Endothelial cell of umbilical vein (primary cell): ENCODE data around the gene UBE2K. TPM values are rescaled to one million over a fixed set of nuclear protein-coding genes. Genes with fewer than 3 reads are reported as not detected.

Experiments used
- BruUV-seq: library from RNA; stranded (reverse); fragments of 400-500 nt; replicated peaks from 2 replicates; lab custom pipeline; 2021; lab: Mats Ljungman, UMichigan
- CTCF ChIA-PET: fragments of 300-600, 350-600 bp; sonication (Branson Sonifier 250); formaldehyde crosslinking; loops from one replicate; lab custom pipeline; 2021; ENCODE audit warnings: antibody characterized with exemption, inconsistent platforms; lab: Charles Lee
- POLR2A ChIA-PET: fragments of 300-600, 350-600 bp; sonication (Branson Sonifier 250); formaldehyde crosslinking; loops from one replicate; lab custom pipeline; 2021; ENCODE audit warnings: antibody characterized with exemption, inconsistent platforms; lab: Charles Lee
- DNase-seq: peaks from one replicate; pipeline ENCODE4 v3.0.0-alpha.2; 2011; ENCODE audit warnings: low read depth, low spot score
- FAIRE-seq: peaks from 2 replicates; lab custom pipeline; 2011; peaks lifted over from hg19 to GRCh38; lab: Jason Lieb, UNC
- H2AFZ ChIP-seq: 2 replicates; pipeline ENCODE4 v1.6.0; 2012; ENCODE audit warnings: low read depth, low read length, control low read depth, inconsistent platforms
- H3K27ac ChIP-seq: 2 replicates; pipeline ENCODE4 v1.5.1; 2011; ENCODE audit warnings: low read depth, mild to moderate bottlenecking, control low read depth, low read length, moderate library complexity; ENCODE audit not compliant: insufficient read depth
- H3K27me3 ChIP-seq, 2 experiments: 2 replicates each; pipeline versions ENCODE4 v1.6.0 to v1.6.1; 2011; ENCODE audit warnings: low read length in 2 of 2, mixed read lengths in 1 of 2; ENCODE audit not compliant: control insufficient read depth in 2 of 2, insufficient read depth in 2 of 2
- H3K36me3 ChIP-seq, 2 experiments: 2 replicates in 1 of 2; 3 replicates in 1 of 2; pipeline ENCODE4 v1.5.1; 2011; ENCODE audit warnings: low read length in 2 of 2, mild to moderate bottlenecking in 1 of 2, moderate library complexity in 1 of 2; ENCODE audit not compliant: control insufficient read depth in 2 of 2, insufficient read depth in 2 of 2; ENCODE audit errors: extremely low read depth in 1 of 2
- H3K4me1 ChIP-seq: 3 replicates; pipeline ENCODE4 v1.5.1; 2011; ENCODE audit warnings: mild to moderate bottlenecking, low read length; ENCODE audit not compliant: control insufficient read depth, insufficient read depth; ENCODE audit errors: extremely low read depth
- H3K4me2 ChIP-seq: 2 replicates; pipeline ENCODE4 v1.6.1; 2011; ENCODE audit warnings: low read length, control low read depth, mixed read lengths; ENCODE audit not compliant: insufficient read depth
- H3K4me3 ChIP-seq, 3 experiments: fragments of 200-600 bp in 1 of 3; sonication (generic), shearing (Covaris generic) in 1 of 3; replicated peaks in 1 of 3; 2 replicates each; pipeline ENCODE4 v1.5.1; 2011 to 2016; ENCODE audit warnings: control low read depth in 3 of 3, low read length in 3 of 3, mild to moderate bottlenecking in 2 of 3, inconsistent platforms in 1 of 3, low read depth in 1 of 3, moderate library complexity in 1 of 3; ENCODE audit not compliant: insufficient read depth in 1 of 3
- H3K79me2 ChIP-seq: 2 replicates; pipeline ENCODE4 v1.6.0; 2012; ENCODE audit warnings: low read length, inconsistent platforms; ENCODE audit not compliant: control insufficient read depth, insufficient read depth
- H3K9ac ChIP-seq: replicated peaks from 2 replicates; pipeline ENCODE3; 2011; ENCODE audit warnings: low read length, control low read depth; ENCODE audit not compliant: insufficient read depth; ENCODE audit errors: extremely low read depth
- H3K9me1 ChIP-seq: replicated peaks from 3 replicates; pipeline ENCODE4 v1.6.0; 2011; ENCODE audit warnings: mild to moderate bottlenecking, low read length; ENCODE audit not compliant: control insufficient read depth, insufficient read depth; ENCODE audit errors: extremely low read depth
- H3K9me3 ChIP-seq: replicated peaks from 2 replicates; pipeline ENCODE4 v1.5.1; 2012; ENCODE audit warnings: low read length, inconsistent platforms; ENCODE audit not compliant: control insufficient read depth, insufficient read depth
- H4K20me1 ChIP-seq: replicated peaks from 2 replicates; pipeline ENCODE3; 2011; ENCODE audit warnings: mild to moderate bottlenecking, low read length; ENCODE audit not compliant: control insufficient read depth, insufficient read depth; ENCODE audit errors: extremely low read depth
- CTCF ChIP-seq, 2 donors: IDR thresholded peaks; 1 replicate in 1 of 2; 2 replicates in 1 of 2; pipeline ENCODE4 v1.5.1; 2011; ENCODE audit warnings: low read length in 2 of 2, mild to moderate bottlenecking in 2 of 2, moderate library complexity in 2 of 2, control low read depth in 1 of 2, inconsistent platforms in 1 of 2, low read depth in 1 of 2; ENCODE audit not compliant: insufficient read depth in 1 of 2; ENCODE audit errors: extremely low read depth in 1 of 2
- EZH2 ChIP-seq: IDR thresholded peaks from 2 replicates; pipeline ENCODE4 v1.6.1; 2012; ENCODE audit warnings: borderline replicate concordance, low read depth, mild to moderate bottlenecking, moderate library complexity, low read length, inconsistent platforms; ENCODE audit not compliant: severe bottlenecking
- FOS ChIP-seq: IDR thresholded peaks from 2 replicates; pipeline ENCODE4 v1.6.1; 2011; ENCODE audit warnings: mild to moderate bottlenecking, low read length, moderate library complexity, borderline replicate concordance; ENCODE audit not compliant: insufficient read depth
- GATA2 ChIP-seq: IDR thresholded peaks from 2 replicates; pipeline ENCODE4 v1.7.0; 2011; ENCODE audit warnings: low read depth, mild to moderate bottlenecking, moderate library complexity, mixed read lengths, low read length; ENCODE audit not compliant: insufficient read length, insufficient read depth
- JUN ChIP-seq: IDR thresholded peaks from 2 replicates; pipeline ENCODE4 v1.6.1; 2011; ENCODE audit warnings: borderline replicate concordance, low read depth; ENCODE audit not compliant: insufficient read length, insufficient read depth
- MAX ChIP-seq: IDR thresholded peaks from 2 replicates; pipeline ENCODE4 v1.6.1; 2011; ENCODE audit not compliant: insufficient read depth, insufficient read length
- MYC ChIP-seq: IDR thresholded peaks from one replicate; pipeline ENCODE4 v1.6.1; 2011; ENCODE audit warnings: mild to moderate bottlenecking, low read depth, low read length
- POLR2A ChIP-seq: IDR thresholded peaks from 2 replicates; pipeline ENCODE4 v1.6.1; 2012; ENCODE audit warnings: low read depth, mild to moderate bottlenecking, control low read depth, low read length
- POLR2AphosphoS5 ChIP-seq: IDR thresholded peaks from 2 replicates; pipeline ENCODE4 v1.6.1; 2012; ENCODE audit warnings: low read depth, mild to moderate bottlenecking, control low read depth, low read length, moderate library complexity; ENCODE audit not compliant: insufficient read depth
- dilution Hi-C: fragments of 300-500 bp; cut with MboI; formaldehyde crosslinking; loops from one replicate; pipeline ENCODE4 v1.15.0; 2019; ENCODE audit warnings: low sequenced_read_pairs; ENCODE audit not compliant: extremely low pct_ligation_motif_present
- intact Hi-C: fragments of 100-400 bp; cut with micrococcal nuclease; formaldehyde crosslinking; loops from one replicate; pipeline ENCODE4 v1.10.0; 2022
- polyA plus RNA-seq, 4 experiments: library from polyadenylated mRNA; depleted of rRNA in 3 of 4; stranded (reverse) in 3 of 4; unstranded in 1 of 4; fragments of >200 nt; gene quantifications; 2 replicates each; pipeline versions ENCODE4 v1.2.1 to v1.2.3, GENCODE V29; 2011 to 2012; ENCODE audit warnings: missing spikeins in 1 of 4
- total RNA-seq: library from RNA; stranded (reverse); gene quantifications from 2 replicates; pipeline ENCODE4 v1.2.3, GENCODE V29; 2021

Gene UBE2K
- total and polyA plus RNA-seq, 2 donors (not counting 3 experiments of a cell fraction or from before 2014, with no cell fraction given) = 32.5 to 97.8 TPM

- DNase-seq (no peak), FAIRE-seq (no peak)
- no peak overlapping the region for H3K9ac ChIP-seq
- BruUV-seq = no TSS peak
- TF ChIP-seq GATA2 = no peak
- no peak for TF ChIP-seq POLR2A
- TF ChIP-seq FOS = no peak
- TF ChIP-seq POLR2AphosphoS5 = no peak
- TF ChIP-seq EZH2 = no peak
- no peak for TF ChIP-seq MYC
- TF ChIP-seq CTCF (IDR thresholded peaks at IDR 0.05; ENCODE audit: extremely low read depth in 1 of 2, insufficient read depth in 1 of 2, low read depth in 1 of 2, low read length in 2 of 2) = no peak
- TF ChIP-seq JUN = no peak
- no peak for TF ChIP-seq MAX
- no peak overlapping the region for H3K27ac ChIP-seq
- H3K36me3 ChIP-seq = peaks cover 0 to 2% of the 10 kb centered on the region in 2 experiments
- H2AFZ ChIP-seq = no peak overlapping the region
- dilution Hi-C loops = no loop called here
- H3K9me1 ChIP-seq = no peaks in the 10 kb centered on the region
- ChIA-PET CTCF (no interaction called here), POLR2A (no interaction called here)
- H3K4me2 ChIP-seq = no peak overlapping the region
- no peaks in the 10 kb centered on the region for H3K27me3 ChIP-seq
- peaks cover 8% of the 10 kb centered on the region for H4K20me1 ChIP-seq
- peaks cover 5% of the 10 kb centered on the region for H3K4me1 ChIP-seq
- intact Hi-C loops = no loop called here
- H3K4me3 ChIP-seq = no peak overlapping the region
- no peaks in the 10 kb centered on the region for H3K9me3 ChIP-seq
- peaks cover 98% of the 10 kb centered on the region for H3K79me2 ChIP-seq
These were observed 23.9 kb downstream of the UBE2K start for GRCh38 chr4:39721788-39722187.
